Esophagus squamous epithelium (tissue), 5 donors: Measurements from ENCODE around the gene FOXK1. TPM values are rescaled to one million over a fixed set of nuclear protein-coding genes. Genes with fewer than 3 reads are reported as not detected.
"Not testable (repeated sequence)": the region's sequence is repeated elsewhere in the genome, so short reads cannot be mapped to it uniquely, and the experiment has no call there.

Source experiments
- DNase-seq: peaks from one replicate; lab custom pipeline; 2025; lab: John Stamatoyannopoulos, UW
- H3K27ac ChIP-seq, 4 donors: fragments of 200-600 bp; sonication (generic); one replicate each; pipeline ENCODE4 v1.5.1; 2016 to 2019; ENCODE audit warnings: mild to moderate bottlenecking in 1 of 4
- H3K27me3 ChIP-seq, 4 donors: fragments of 200-600 bp; sonication (generic); 1 replicate in 3 of 4; 2 replicates in 1 of 4; pipeline versions ENCODE4 v1.5.1 to v1.6.0; 2017 to 2021; ENCODE audit warnings: antibody characterized with exemption in 1 of 4
- H3K36me3 ChIP-seq, 3 donors: fragments of 200-600 bp; sonication (generic); one replicate each; pipeline ENCODE4 v1.5.1; 2016 to 2019
- H3K4me1 ChIP-seq, 3 donors: fragments of 200-600 bp; sonication (generic); one replicate each; pipeline ENCODE4 v1.5.1; 2017 to 2019
- H3K4me3 ChIP-seq, 4 donors: fragments of 200-600 bp; sonication (generic); 1 replicate in 3 of 4; 2 replicates in 1 of 4; pipeline ENCODE4 v1.5.1; 2016 to 2019; ENCODE audit warnings: mild to moderate bottlenecking in 2 of 4, moderate library complexity in 1 of 4
- H3K9me3 ChIP-seq, 3 donors: fragments of 200-600 bp; sonication (generic); one replicate each; pipeline ENCODE4 v1.5.1; 2016 to 2019
- CTCF ChIP-seq, 6 experiments: fragments of 450-650 bp in 4 of 6; fragments of 200-600 bp in 2 of 6; sonication (generic) in 2 of 6; IDR thresholded peaks; one replicate each; pipeline ENCODE4 v1.5.1; 2016 to 2019; ENCODE audit warnings: antibody characterized with exemption in 6 of 6, mild to moderate bottlenecking in 4 of 6, moderate library complexity in 4 of 6
- POLR2A ChIP-seq, 4 donors: fragments of 450-650 bp; IDR thresholded peaks; one replicate each; pipeline ENCODE4 v1.6.1; 2017; ENCODE audit warnings: antibody characterized with exemption in 4 of 4, mild to moderate bottlenecking in 4 of 4, moderate library complexity in 3 of 4
- WGBS, 2 donors: methylation state at CpG; one replicate each; pipeline ENCODE4 v1.1.5; 2018; 5-methylcytosine and 5-hydroxymethylcytosine counted together
- intact Hi-C: fragments of 100-400 bp; cut with DNase I; formaldehyde crosslinking; loops from one replicate; pipeline ENCODE4 v1.15.0; 2022
- total RNA-seq, 4 donors: library from RNA; depleted of rRNA; stranded (reverse); fragments of >200 nt; gene quantifications; one replicate each; pipeline ENCODE4 v1.1.0, GENCODE V29; 2016
- donor health status: DM: yes; HTN: yes; CAD: no.

Gene FOXK1
- total RNA-seq, 4 donors from 2014 or later: 11.9 to 25.7 (median 15.9) TPM

- H3K27ac ChIP-seq: no peak overlapping the region
- no peak for DNase-seq
- 61 to 66% methylated on average over 4 to 6 of the region's 39 CpGs for WGBS, 2 donors
- H3K9me3 ChIP-seq: no peaks in the 10 kb centered on the region
- H3K4me3 ChIP-seq: no peak overlapping the region
- no peak for TF ChIP-seq POLR2A (IDR thresholded peaks at IDR 0.05)
- TF ChIP-seq CTCF (IDR thresholded peaks at IDR 0.05): no peak
- H3K36me3 ChIP-seq: no peaks in the 10 kb centered on the region
- intact Hi-C loops: loop anchor here (10.0 kb wide), 1 partner anchor 285 kb away; no protein-coding TSS in a partner anchor
- peaks cover 0 to 13% (median 0%) of the 10 kb centered on the region in 3 donors for H3K4me1 ChIP-seq
- H3K27me3 ChIP-seq: no peaks in the 10 kb centered on the region
These were observed 117.6 kb downstream of the FOXK1 start for GRCh38 chr7:4799508-4800268.

- TF ChIP-seq CTCF (IDR thresholded peaks at IDR 0.05) (no peak), POLR2A (IDR thresholded peaks at IDR 0.05) (no peak)
- WGBS, 2 donors: 81% methylated on average over 4 of the region's 10 CpGs; no CpG with 5 or more reads in 1 of the 2 donors
- H3K27ac ChIP-seq: no peak overlapping the region
- H3K4me3 ChIP-seq: no peak overlapping the region
- peaks cover 0 to 6% (median 0%) of the 10 kb centered on the region in 4 donors for H3K27me3 ChIP-seq
- DNase-seq: no peak
- H3K36me3 ChIP-seq: no peaks in the 10 kb centered on the region
- intact Hi-C loops: no loop called here
- H3K4me1 ChIP-seq: peaks cover 0 to 13% (median 0%) of the 10 kb centered on the region in 3 donors
- H3K9me3 ChIP-seq: no peaks in the 10 kb centered on the region
These were observed 118.4 kb downstream of the FOXK1 start for GRCh38 chr7:4800487-4800886.

GRCh38 chr7:4800926-4801838, 119.1 kb downstream of the FOXK1 start:
- H3K36me3 ChIP-seq: no peaks in the 10 kb centered on the region
- TF ChIP-seq CTCF (IDR thresholded peaks at IDR 0.05) (no peak), POLR2A (IDR thresholded peaks at IDR 0.05) (no peak)
- H3K4me1 ChIP-seq: peaks cover 0 to 13% (median 0%) of the 10 kb centered on the region in 3 donors
- DNase-seq: no peak
- intact Hi-C loops: no loop called here
- peaks cover 0 to 12% (median 0%) of the 10 kb centered on the region in 4 donors for H3K27me3 ChIP-seq
- no peak overlapping the region for H3K4me3 ChIP-seq
- H3K27ac ChIP-seq: no peak overlapping the region
- WGBS, 2 donors: 75 to 79% methylated on average over 4 to 5 of the region's 27 CpGs
- no peaks in the 10 kb centered on the region for H3K9me3 ChIP-seq

- H3K36me3 ChIP-seq: no peaks in the 10 kb centered on the region
- WGBS, 2 donors: 60% methylated on average over 1 of the region's 18 CpGs; no CpG with 5 or more reads in 1 of the 2 donors
- intact Hi-C loops: no loop called here
- DNase-seq: no peak
- H3K4me3 ChIP-seq: no peak overlapping the region
- H3K27me3 ChIP-seq: peaks cover 0 to 18% (median 0%) of the 10 kb centered on the region in 4 donors
- H3K4me1 ChIP-seq: peaks cover 0 to 13% (median 0%) of the 10 kb centered on the region in 3 donors
- H3K9me3 ChIP-seq: no peaks in the 10 kb centered on the region
- TF ChIP-seq CTCF (IDR thresholded peaks at IDR 0.05): no peak
- TF ChIP-seq POLR2A (IDR thresholded peaks at IDR 0.05): no peak
- no peak overlapping the region for H3K27ac ChIP-seq
These were observed 119.7 kb downstream of the FOXK1 start for GRCh38 chr7:4801839-4802231.

GRCh38 chr7:4802577-4802976, 120.5 kb downstream of the FOXK1 start:
- DNase-seq, H3K36me3 ChIP-seq, H3K4me3 ChIP-seq, intact Hi-C loops, H3K27ac ChIP-seq, H3K9me3 ChIP-seq: not testable (repeated sequence)
- WGBS, 2 donors: no CpG with 5 or more reads among the region's 23 CpGs
- peaks cover 0 to 22% (median 0%) of the 10 kb centered on the region in 4 donors for H3K27me3 ChIP-seq
- H3K4me1 ChIP-seq: peaks cover 0 to 13% (median 0%) of the 10 kb centered on the region in 3 donors
